SKM-1 treated with dmso at 0.1 percent for 144 hours (cell line): Measurements from ENCODE around the gene ZNF398.

ENCODE experiments used
- DNase-seq: peaks from one replicate; lab custom pipeline; 2025; ENCODE audit not compliant: unreplicated experiment; lab: John Stamatoyannopoulos, UW

Gene ZNF398

GRCh38 chr7:149147752-149148653 is 750 bp downstream of the ZNF398 start:
- no peak for DNase-seq

GRCh38 chr7:149150981-149151380 is 3.7 kb downstream of the ZNF398 start:
- DNase-seq: no peak

GRCh38 chr7:149153346-149153745 is 6.1 kb downstream of the ZNF398 start:
- no peak for DNase-seq

GRCh38 chr7:149154056-149154455 is 6.8 kb downstream of the ZNF398 start:
- DNase-seq: no peak

GRCh38 chr7:149156898-149157297 is 9.6 kb downstream of the ZNF398 start:
- no peak for DNase-seq

GRCh38 chr7:149161241-149161848 is 14.1 kb downstream of the ZNF398 start:
- no peak for DNase-seq

GRCh38 chr7:149166142-149166541 is 18.9 kb downstream of the ZNF398 start:
- DNase-seq: no peak

- DNase-seq: no peak
These were observed 19.5 kb downstream of the ZNF398 start for GRCh38 chr7:149166630-149167352.

- no peak for DNase-seq
These were observed 24.8 kb downstream of the ZNF398 start for GRCh38 chr7:149171892-149172533.

GRCh38 chr7:149172534-149172920 is 25.3 kb downstream of the ZNF398 start:
- no peak for DNase-seq

GRCh38 chr7:149175150-149175549 is 27.9 kb downstream of the ZNF398 start:
- DNase-seq: no peak

- DNase-seq: no peak
These were observed 32.0 kb downstream of the ZNF398 start for GRCh38 chr7:149179241-149179640.

GRCh38 chr7:149180722-149181449 is 33.6 kb downstream of the ZNF398 start:
- DNase-seq: no peak

GRCh38 chr7:149181450-149181790 is 34.2 kb downstream of the ZNF398 start:
- DNase-seq: no peak

GRCh38 chr7:149184274-149184673 is 37.0 kb downstream of the ZNF398 start:
- DNase-seq: no peak

- no peak for DNase-seq
These were observed 41.0 kb downstream of the ZNF398 start for GRCh38 chr7:149188213-149188612.

- DNase-seq: no peak
These were observed 41.5 kb downstream of the ZNF398 start for GRCh38 chr7:149188637-149189259.

- no peak for DNase-seq
These were observed 44.6 kb downstream of the ZNF398 start for GRCh38 chr7:149191851-149192250.

GRCh38 chr7:149194799-149195179 is 47.5 kb downstream of the ZNF398 start:
- no peak for DNase-seq
